CD14-positive monocyte (primary cell): ENCODE measurements around the gene PDGFA. TPM values are rescaled to one million over a fixed set of nuclear protein-coding genes. Genes with fewer than 3 reads are reported as not detected.

ENCODE experiments used
- DNase-seq, 3 donors: peaks; one replicate each; pipeline ENCODE4 v3.0.0-alpha.2; 2011 to 2022
- H2AFZ ChIP-seq: 2 replicates; pipeline ENCODE4 v1.6.0; 2012; ENCODE audit warnings: mild to moderate bottlenecking, low read depth, low read length, inconsistent platforms; ENCODE audit not compliant: insufficient read depth, poor library complexity, severe bottlenecking
- H3K27ac ChIP-seq, 2 donors: 1 replicate in 1 of 2; 2 replicates in 1 of 2; pipeline ENCODE4 v1.5.1; 2012 to 2013; ENCODE audit warnings: low read length in 2 of 2, control low read depth in 1 of 2, inconsistent platforms in 1 of 2, low read depth in 1 of 2, mild to moderate bottlenecking in 1 of 2
- H3K27me3 ChIP-seq, 2 donors: one replicate each; pipeline versions ENCODE4 v1.6.0 to v1.6.1; 2011 to 2013; ENCODE audit warnings: low read length in 2 of 2; ENCODE audit not compliant: control insufficient read depth in 2 of 2, insufficient read depth in 2 of 2
- H3K36me3 ChIP-seq, 2 donors: replicated peaks in 1 of 2; 1 replicate in 1 of 2; 2 replicates in 1 of 2; pipeline versions ENCODE4 v1.5.1 to v1.6.1; 2012 to 2013; ENCODE audit warnings: low read length in 2 of 2, control low read depth in 1 of 2, inconsistent platforms in 1 of 2, mild to moderate bottlenecking in 1 of 2; ENCODE audit not compliant: insufficient read depth in 2 of 2, control insufficient read depth in 1 of 2
- H3K4me1 ChIP-seq, 2 donors: 1 replicate in 1 of 2; 2 replicates in 1 of 2; pipeline versions ENCODE4 v1.5.1 to v1.6.1; 2012 to 2013; ENCODE audit warnings: low read length in 2 of 2, control low read depth in 1 of 2, inconsistent platforms in 1 of 2, mild to moderate bottlenecking in 1 of 2, moderate library complexity in 1 of 2; ENCODE audit not compliant: insufficient read depth in 2 of 2, control insufficient read depth in 1 of 2
- H3K4me2 ChIP-seq: replicated peaks from 2 replicates; pipeline ENCODE3; 2012; ENCODE audit warnings: low read length, moderate library complexity, mild to moderate bottlenecking; ENCODE audit not compliant: poor library complexity, severe bottlenecking; ENCODE audit errors: extremely low read depth
- H3K4me3 ChIP-seq, 3 experiments: fragments of 200-600 bp in 1 of 3; sonication (generic) in 1 of 3; replicated peaks in 1 of 3; 1 replicate in 2 of 3; 2 replicates in 1 of 3; pipeline ENCODE4 v1.5.1; 2011 to 2013; ENCODE audit warnings: low read length in 3 of 3, mild to moderate bottlenecking in 3 of 3, control low read depth in 2 of 3, low read depth in 2 of 3, inconsistent platforms in 1 of 3, moderate library complexity in 1 of 3
- H3K79me2 ChIP-seq: 2 replicates; pipeline ENCODE4 v1.6.0; 2012; ENCODE audit warnings: mild to moderate bottlenecking, control low read depth, inconsistent platforms, low read length, moderate library complexity; ENCODE audit not compliant: insufficient read depth
- H3K9ac ChIP-seq: 2 replicates; pipeline ENCODE4 v1.6.0; 2017; ENCODE audit warnings: low read length, mild to moderate bottlenecking; ENCODE audit not compliant: insufficient read depth, poor library complexity, severe bottlenecking
- H3K9me3 ChIP-seq, 2 donors: replicated peaks in 1 of 2; 1 replicate in 1 of 2; 2 replicates in 1 of 2; pipeline versions ENCODE4 v1.5.1 to v1.6.1; 2012 to 2013; ENCODE audit warnings: low read length in 2 of 2, control low read depth in 1 of 2; ENCODE audit not compliant: control insufficient read depth in 1 of 2, insufficient read depth in 1 of 2
- H4K20me1 ChIP-seq: 2 replicates; pipeline ENCODE4 v1.6.0; 2012; ENCODE audit warnings: mild to moderate bottlenecking, low read length, control low read depth, moderate library complexity; ENCODE audit not compliant: insufficient read depth
- H3K27ac Mint-ChIP-seq, 7 donors: one replicate each; pipeline ENCODE4 v1.8.0; 2020; ENCODE audit warnings: mild to moderate bottlenecking in 7 of 7, mixed read lengths in 7 of 7, moderate library complexity in 6 of 7, inconsistent platforms in 2 of 7
- H3K27me3 Mint-ChIP-seq, 3 donors: one replicate each; pipeline ENCODE4 v1.8.0; 2021 to 2022; ENCODE audit warnings: low read depth in 3 of 3, mild to moderate bottlenecking in 3 of 3, mixed read lengths in 3 of 3, moderate library complexity in 3 of 3, inconsistent platforms in 1 of 3
- H3K36me3 Mint-ChIP-seq, 2 donors: one replicate each; pipeline ENCODE4 v1.8.0; 2020; ENCODE audit warnings: mixed read lengths in 2 of 2, inconsistent platforms in 1 of 2, mild to moderate bottlenecking in 1 of 2
- H3K4me1 Mint-ChIP-seq: one replicate; pipeline ENCODE4 v1.8.0; 2020; ENCODE audit warnings: mild to moderate bottlenecking, mixed read lengths
- H3K4me3 Mint-ChIP-seq, 2 donors: one replicate each; pipeline ENCODE4 v1.8.0; 2020; ENCODE audit warnings: mild to moderate bottlenecking in 2 of 2, mixed read lengths in 2 of 2, moderate library complexity in 1 of 2
- H3K9me3 Mint-ChIP-seq, 7 donors: one replicate each; pipeline ENCODE4 v1.8.0; 2020 to 2022; ENCODE audit warnings: mixed read lengths in 7 of 7, mild to moderate bottlenecking in 6 of 7, moderate library complexity in 6 of 7, inconsistent platforms in 2 of 7
- WGBS: methylation state at CpG from one replicate; pipeline ENCODE4 v1.1.5; 2013; ENCODE audit warnings: missing lambda C conversion rate; ENCODE audit not compliant: insufficient coverage; 5-methylcytosine and 5-hydroxymethylcytosine counted together
- intact Hi-C, 2 donors: fragments of 100-400 bp; cut with micrococcal nuclease; formaldehyde crosslinking; loops; one replicate each; pipeline versions ENCODE4 v1.15.0 to v1.15.1; 2023
- polyA plus RNA-seq, 3 donors: library from polyadenylated mRNA; depleted of rRNA in 1 of 3; unstranded in 2 of 3; stranded (reverse) in 1 of 3; fragments of 300-500 nt in 2 of 3; fragments of >200 nt in 1 of 3; fragmentation: Illumina TruSeq in 2 of 3; gene quantifications; 1 replicate in 2 of 3; 2 replicates in 1 of 3; pipeline ENCODE4 v1.2.3, GENCODE V29; 2012 to 2021
- TF ChIP-seq, protein P1 (sequence below): fragments of 200-600 bp; IDR thresholded peaks from one replicate; pipeline ENCODE4 v1.8.0; 2022; ENCODE audit warnings: antibody characterized with exemption, mild to moderate bottlenecking

The PDGFA gene
- polyA plus RNA-seq, 3 donors = 0.29 TPM; not detected in 2

DNA sequence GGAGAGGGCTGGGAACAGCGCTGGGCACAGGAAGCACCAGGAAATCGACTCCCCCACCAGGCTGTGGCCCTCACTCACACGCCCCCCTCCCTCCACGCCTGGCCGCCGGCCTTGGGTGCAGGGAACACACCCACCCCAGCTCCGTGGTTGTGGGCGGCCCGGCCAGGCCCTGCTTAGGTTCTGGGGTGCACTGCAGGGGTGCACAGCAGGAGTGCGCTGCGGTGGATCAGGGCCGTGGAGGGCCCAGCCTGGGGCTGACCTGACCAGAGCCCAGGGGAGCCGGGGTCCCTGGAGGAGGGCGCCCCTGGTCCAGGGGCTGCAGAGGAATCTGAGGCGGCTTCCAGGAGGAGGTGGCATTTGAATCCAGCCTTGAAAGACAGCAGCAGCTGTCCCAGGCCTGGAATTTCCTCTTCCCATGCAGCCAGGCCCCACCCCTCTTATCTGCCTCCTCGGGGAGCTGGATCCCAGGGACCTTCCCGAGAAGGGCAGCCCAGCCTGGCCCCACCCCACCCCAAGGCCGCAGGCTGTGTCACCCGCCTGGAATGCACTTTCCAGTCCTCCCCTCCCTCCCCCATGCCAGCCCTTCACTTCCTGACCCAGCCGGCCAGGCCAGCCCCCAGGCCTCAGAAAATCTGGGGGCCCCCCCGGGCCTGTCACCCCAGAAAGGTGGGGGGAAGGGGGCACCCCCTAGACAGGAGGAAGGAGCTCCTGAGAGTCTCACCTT is 18.4 kb upstream of the PDGFA start:
- no peak overlapping the region for H3K27ac ChIP-seq
- no peaks in the 10 kb centered on the region for H3K36me3 ChIP-seq
- H2AFZ ChIP-seq = no peak overlapping the region
- TF ChIP-seq, protein P1, sequence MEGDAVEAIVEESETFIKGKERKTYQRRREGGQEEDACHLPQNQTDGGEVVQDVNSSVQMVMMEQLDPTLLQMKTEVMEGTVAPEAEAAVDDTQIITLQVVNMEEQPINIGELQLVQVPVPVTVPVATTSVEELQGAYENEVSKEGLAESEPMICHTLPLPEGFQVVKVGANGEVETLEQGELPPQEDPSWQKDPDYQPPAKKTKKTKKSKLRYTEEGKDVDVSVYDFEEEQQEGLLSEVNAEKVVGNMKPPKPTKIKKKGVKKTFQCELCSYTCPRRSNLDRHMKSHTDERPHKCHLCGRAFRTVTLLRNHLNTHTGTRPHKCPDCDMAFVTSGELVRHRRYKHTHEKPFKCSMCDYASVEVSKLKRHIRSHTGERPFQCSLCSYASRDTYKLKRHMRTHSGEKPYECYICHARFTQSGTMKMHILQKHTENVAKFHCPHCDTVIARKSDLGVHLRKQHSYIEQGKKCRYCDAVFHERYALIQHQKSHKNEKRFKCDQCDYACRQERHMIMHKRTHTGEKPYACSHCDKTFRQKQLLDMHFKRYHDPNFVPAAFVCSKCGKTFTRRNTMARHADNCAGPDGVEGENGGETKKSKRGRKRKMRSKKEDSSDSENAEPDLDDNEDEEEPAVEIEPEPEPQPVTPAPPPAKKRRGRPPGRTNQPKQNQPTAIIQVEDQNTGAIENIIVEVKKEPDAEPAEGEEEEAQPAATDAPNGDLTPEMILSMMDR = no peak
- no peak overlapping the region for H3K4me2 ChIP-seq
- H3K4me3 Mint-ChIP-seq = no peak overlapping the region
- H4K20me1 ChIP-seq = no peaks in the 10 kb centered on the region
- H3K9me3 Mint-ChIP-seq = peaks cover 0 to 14% (median 4%) of the 10 kb centered on the region in 7 donors
- no peaks in the 10 kb centered on the region for H3K36me3 Mint-ChIP-seq
- H3K4me1 Mint-ChIP-seq = no peaks in the 10 kb centered on the region
- peaks cover 0 to 5% of the 10 kb centered on the region in 2 donors for H3K9me3 ChIP-seq
- H3K4me3 ChIP-seq = no peak overlapping the region
- no peaks in the 10 kb centered on the region for H3K79me2 ChIP-seq
- no peaks in the 10 kb centered on the region for H3K27me3 ChIP-seq
- no peak overlapping the region for H3K27ac Mint-ChIP-seq
- H3K27me3 Mint-ChIP-seq = peaks cover 5 to 7% (median 7%) of the 10 kb centered on the region in 3 donors
- WGBS = 72% methylated on average over 17 of the region's 21 CpGs
- intact Hi-C loops = no loop called here
- H3K9ac ChIP-seq = no peak overlapping the region
- H3K4me1 ChIP-seq = no peaks in the 10 kb centered on the region
- DNase-seq = no peak

DNA sequence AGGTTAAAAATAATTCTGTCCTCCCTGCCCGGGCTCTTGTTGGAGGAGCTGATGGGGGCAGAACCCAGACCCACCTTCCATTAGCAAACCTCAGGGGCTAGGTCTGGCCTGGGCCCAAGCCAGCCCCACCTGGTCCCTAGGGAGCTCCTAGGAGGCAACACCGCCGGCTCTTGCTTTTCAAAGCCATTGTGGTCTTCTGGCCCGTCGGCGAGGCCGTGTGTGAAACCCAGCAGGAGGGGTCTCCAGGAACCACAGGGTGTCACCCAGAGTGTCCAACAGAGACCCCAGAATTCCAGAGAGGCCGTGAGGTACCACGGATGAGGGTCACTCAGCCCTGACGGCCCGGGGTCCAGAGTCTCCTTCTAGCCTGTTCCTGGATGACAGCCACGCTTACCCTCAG is 16.6 kb upstream of the PDGFA start:
- Mint-ChIP-seq H3K36me3 (no peaks in the 10 kb centered on the region), H3K27me3 (peaks cover 3 to 12% (median 10%) of the 10 kb centered on the region in 3 donors), H3K27ac (no peak overlapping the region), H3K4me3 (no peak overlapping the region), H3K9me3 (peaks cover 0 to 14% (median 4%) of the 10 kb centered on the region in 7 donors), H3K4me1 (no peaks in the 10 kb centered on the region)
- peaks cover 0 to 5% of the 10 kb centered on the region in 2 donors for H3K9me3 ChIP-seq
- H3K4me2 ChIP-seq = no peak overlapping the region
- H3K36me3 ChIP-seq = no peaks in the 10 kb centered on the region
- no peak for DNase-seq
- H3K79me2 ChIP-seq = no peaks in the 10 kb centered on the region
- no peaks in the 10 kb centered on the region for H4K20me1 ChIP-seq
- no peaks in the 10 kb centered on the region for H3K27me3 ChIP-seq
- no peak overlapping the region for H3K27ac ChIP-seq
- no peak overlapping the region for H2AFZ ChIP-seq
- WGBS = 97% methylated on average over 12 of the region's 12 CpGs
- H3K9ac ChIP-seq = no peak overlapping the region
- no peaks in the 10 kb centered on the region for H3K4me1 ChIP-seq
- TF ChIP-seq, protein P1 = no peak
- H3K4me3 ChIP-seq = no peak overlapping the region
- intact Hi-C loops = no loop called here
